ENCODE measurements around the gene PLPPR2. TPM values are rescaled to one million over a fixed set of nuclear protein-coding genes. Genes with fewer than 3 reads are reported as not detected.
"Not testable (repeated sequence)": the region's sequence is repeated elsewhere in the genome, so short reads cannot be mapped to it uniquely, and the experiment has no call there.

Gene PLPPR2
- total RNA-seq, 1 donor from 2014 or later = 4.2 TPM

- DNase-seq (ENCODE audit: low read depth in 2 of 2) = peak; percentile 57 to 87
Measured at GRCh38 chr19:11339254-11340098, 15.8 kb upstream of the PLPPR2 start, which contains the start of gene RAB3D. Gene RAB3D (minus strand): TSS chr19:11339657. CDS start chr19:11337399, 2,258 bp downstream.

- DNase-seq (ENCODE audit: low read depth in 2 of 2) = not testable (repeated sequence)
Measured at GRCh38 chr19:11340099-11340467, 15.1 kb upstream of the PLPPR2 start.

GRCh38 chr19:11342429-11342828 lies 12.8 kb upstream of the PLPPR2 start:
- DNase-seq (ENCODE audit: low read depth in 2 of 2) = no peak

- no peak for DNase-seq (ENCODE audit: low read depth in 2 of 2)
Measured at GRCh38 chr19:11345122-11345803, 10.0 kb upstream of the PLPPR2 start.

GRCh38 chr19:11346104-11346940 lies 8.9 kb upstream of the PLPPR2 start, which contains the start of the genes CCDC159 and TMEM205:
Gene CCDC159 (plus strand): TSS chr19:11346519. CDS start chr19:11346607, 88 bp downstream.
Gene TMEM205 (minus strand): TSS chr19:11346268. CDS start chr19:11345619, 649 bp downstream.
- DNase-seq (ENCODE audit: low read depth in 2 of 2) = peak; percentile 98 to 99

GRCh38 chr19:11347546-11348039 lies 7.6 kb upstream of the PLPPR2 start:
- DNase-seq (ENCODE audit: low read depth in 2 of 2) = no peak

GRCh38 chr19:11349171-11349570 lies 6.1 kb upstream of the PLPPR2 start:
- no peak for DNase-seq (ENCODE audit: low read depth in 2 of 2)

- not testable (repeated sequence) for DNase-seq (ENCODE audit: low read depth in 2 of 2)
Measured at GRCh38 chr19:11354102-11354501, 1.1 kb upstream of the PLPPR2 start.

- DNase-seq (ENCODE audit: low read depth in 2 of 2) = no peak
Measured at GRCh38 chr19:11356074-11356397, 804 bp downstream of the PLPPR2 start.

GRCh38 chr19:11356676-11357550 lies 1.7 kb downstream of the PLPPR2 start:
- DNase-seq (ENCODE audit: low read depth in 2 of 2) = no peak

GRCh38 chr19:11359421-11359820 lies 4.2 kb downstream of the PLPPR2 start:
- DNase-seq (ENCODE audit: low read depth in 2 of 2) = no peak

GRCh38 chr19:11361037-11361770 lies 6.0 kb downstream of the PLPPR2 start:
- peak; percentile 51 to 62 for DNase-seq (ENCODE audit: low read depth in 2 of 2)

GRCh38 chr19:11361771-11362731 lies 6.8 kb downstream of the PLPPR2 start:
- no peak for DNase-seq (ENCODE audit: low read depth in 2 of 2)

GRCh38 chr19:11363881-11364280 lies 8.6 kb downstream of the PLPPR2 start:
- no peak for DNase-seq (ENCODE audit: low read depth in 2 of 2)

GRCh38 chr19:11364296-11364904 lies 9.2 kb downstream of the PLPPR2 start:
- no peak for DNase-seq (ENCODE audit: low read depth in 2 of 2)

GRCh38 chr19:11364935-11365334 lies 9.7 kb downstream of the PLPPR2 start:
- DNase-seq (ENCODE audit: low read depth in 2 of 2) = no peak

- no peak for DNase-seq (ENCODE audit: low read depth in 2 of 2)
Measured at GRCh38 chr19:11365557-11366117, 10.4 kb downstream of the PLPPR2 start.

- DNase-seq (ENCODE audit: low read depth in 2 of 2) = no peak
Measured at GRCh38 chr19:11367528-11367927, 12.3 kb downstream of the PLPPR2 start.
